IPS-NIHi7 (cell line): Measurements from ENCODE around the gene WNT8B.
A peak's percentile ranks its signal among the peaks of the same experiment; 100 is the strongest.

Source experiments
- DNase-seq: peaks from one replicate; pipeline ENCODE4 v3.0.0; 2012; ENCODE audit warnings: mixed read lengths; ENCODE audit errors: extremely low spot score

The WNT8B gene, protein sequence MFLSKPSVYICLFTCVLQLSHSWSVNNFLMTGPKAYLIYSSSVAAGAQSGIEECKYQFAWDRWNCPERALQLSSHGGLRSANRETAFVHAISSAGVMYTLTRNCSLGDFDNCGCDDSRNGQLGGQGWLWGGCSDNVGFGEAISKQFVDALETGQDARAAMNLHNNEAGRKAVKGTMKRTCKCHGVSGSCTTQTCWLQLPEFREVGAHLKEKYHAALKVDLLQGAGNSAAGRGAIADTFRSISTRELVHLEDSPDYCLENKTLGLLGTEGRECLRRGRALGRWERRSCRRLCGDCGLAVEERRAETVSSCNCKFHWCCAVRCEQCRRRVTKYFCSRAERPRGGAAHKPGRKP

DNA sequence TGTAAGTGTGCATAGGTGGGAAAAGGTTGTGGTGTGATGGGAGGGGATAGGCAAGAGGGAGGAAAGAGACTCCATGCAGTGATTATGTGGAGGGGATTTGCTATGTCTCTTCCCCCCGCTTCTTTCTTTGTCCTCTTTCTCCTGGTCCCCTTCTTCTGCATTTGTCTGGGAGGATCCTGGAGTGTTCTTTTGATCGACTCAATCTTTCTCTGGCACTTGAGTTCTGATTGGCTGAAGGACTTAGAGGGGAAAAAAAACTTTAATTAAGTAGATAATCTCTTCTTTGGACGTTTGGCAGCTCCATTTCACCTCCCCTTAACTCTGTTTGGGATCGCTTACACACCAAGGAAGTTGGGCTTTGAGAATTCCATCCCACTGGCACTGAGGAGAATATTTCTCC lies at the start of gene WNT8B:
WNT8B (plus strand) TSS at position 301 of the 400 bp plus-strand sequence. CDS start 160 bp downstream, outside the sequence.
- DNase-seq = no peak

DNA sequence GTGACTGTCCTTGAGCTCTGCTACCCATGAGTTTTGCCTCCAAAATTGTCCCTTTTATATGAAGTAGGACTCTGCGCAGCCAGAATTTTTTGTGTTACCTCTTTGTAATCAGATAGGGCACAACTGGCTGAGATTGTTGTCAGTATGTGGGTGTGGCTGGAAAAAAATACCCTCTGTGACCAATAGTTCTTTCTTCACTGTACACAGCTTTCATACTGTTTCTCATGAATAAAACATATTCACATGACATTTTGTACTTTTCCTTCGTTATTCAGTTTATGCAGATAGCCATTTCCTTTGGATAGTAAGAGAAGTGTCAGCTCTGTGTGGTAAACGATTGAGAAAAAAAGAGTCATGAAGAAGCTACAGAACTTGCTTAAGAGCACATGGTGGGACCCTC lies 49.6 kb upstream of the WNT8B start:
- no peak for DNase-seq

DNA sequence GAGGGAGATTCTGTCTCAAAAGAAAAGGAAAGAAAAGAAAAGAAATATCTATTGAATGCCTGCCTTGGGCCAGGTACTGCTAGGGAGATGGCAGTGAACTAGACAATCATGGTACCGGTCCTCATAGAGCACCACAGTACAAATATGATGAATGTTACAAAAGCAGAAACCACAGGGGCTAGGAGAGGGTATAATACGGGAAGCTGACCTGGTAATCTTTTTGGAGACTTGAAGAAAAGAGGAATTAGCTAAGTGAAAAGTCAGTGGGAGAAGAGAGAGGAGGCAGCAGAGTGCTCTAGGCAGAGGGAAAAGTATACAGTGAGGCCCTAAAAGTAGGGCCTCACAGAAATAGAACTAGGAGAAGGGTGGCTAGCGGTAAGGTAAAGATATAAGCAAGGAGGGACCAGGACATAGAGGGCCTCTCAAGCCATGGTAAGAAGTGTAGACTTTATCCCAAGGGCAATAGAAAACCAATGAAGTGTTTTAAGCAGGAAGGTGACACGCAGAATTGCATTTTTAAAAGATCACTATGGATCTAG lies 42.8 kb upstream of the WNT8B start:
- no peak for DNase-seq

DNA sequence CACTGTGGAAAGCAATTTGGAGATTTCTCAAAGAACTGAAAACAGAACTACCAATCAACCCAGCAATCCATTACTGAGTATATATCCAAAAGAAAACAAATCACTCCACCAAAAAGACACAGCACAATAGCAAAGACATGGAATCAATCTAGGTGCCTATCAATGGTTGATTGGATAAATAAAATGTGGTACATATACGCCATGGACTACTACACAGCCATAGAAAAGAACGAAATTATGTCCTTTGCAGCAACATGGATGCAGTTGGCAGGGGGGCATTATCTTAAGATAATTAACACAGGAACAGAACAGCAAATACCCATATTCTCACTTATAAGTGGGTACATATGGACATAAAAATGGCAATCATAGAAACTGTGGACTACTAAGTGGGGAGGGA lies 35.4 kb upstream of the WNT8B start:
- no peak for DNase-seq

DNA sequence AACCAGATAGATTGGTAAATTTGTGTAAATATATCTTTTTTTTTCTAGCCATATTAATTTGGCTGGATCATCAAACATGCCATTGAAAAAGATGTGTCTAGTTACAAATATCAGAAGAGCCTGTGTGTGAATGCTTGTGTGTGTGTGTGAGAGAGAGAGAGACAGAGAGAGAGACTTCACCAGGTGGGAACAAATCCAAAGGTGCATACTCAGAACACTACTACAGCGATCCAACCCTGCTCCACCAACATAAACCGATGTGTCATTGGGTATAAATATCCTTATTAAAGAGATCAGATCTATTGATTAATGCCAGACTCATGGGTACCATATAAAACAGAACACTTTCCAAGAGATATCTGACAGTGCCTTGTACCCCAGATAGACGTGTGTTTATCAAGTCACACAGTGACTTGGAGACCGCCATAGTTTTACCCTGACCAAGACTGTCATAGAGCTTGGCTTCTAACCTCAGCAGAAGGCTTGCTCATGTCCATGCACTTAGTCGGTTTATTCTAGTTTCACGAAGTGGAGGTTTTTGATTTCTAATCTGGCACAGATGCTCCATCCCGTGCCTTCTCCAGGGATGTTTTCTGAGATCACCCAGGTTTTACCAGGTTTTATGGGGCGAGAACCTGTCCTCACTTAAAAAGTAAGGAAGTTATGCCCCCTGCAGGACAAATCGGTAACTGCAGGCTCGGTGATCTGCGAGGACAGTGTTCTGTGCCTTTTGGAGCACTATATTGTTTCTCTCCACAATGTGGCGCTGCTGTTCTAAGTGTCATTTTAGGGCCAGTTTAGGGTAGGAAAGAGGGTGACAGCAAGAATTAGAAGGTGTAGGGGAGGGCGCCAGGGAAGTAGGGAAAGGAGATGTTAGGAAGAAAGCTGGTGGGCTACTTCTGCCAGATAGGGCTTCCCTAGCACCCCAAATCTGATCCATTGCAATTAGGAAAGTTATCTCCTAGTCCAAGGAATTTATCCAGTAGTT lies 29.3 kb upstream of the WNT8B start:
- peak; percentile 93 for DNase-seq

DNA sequence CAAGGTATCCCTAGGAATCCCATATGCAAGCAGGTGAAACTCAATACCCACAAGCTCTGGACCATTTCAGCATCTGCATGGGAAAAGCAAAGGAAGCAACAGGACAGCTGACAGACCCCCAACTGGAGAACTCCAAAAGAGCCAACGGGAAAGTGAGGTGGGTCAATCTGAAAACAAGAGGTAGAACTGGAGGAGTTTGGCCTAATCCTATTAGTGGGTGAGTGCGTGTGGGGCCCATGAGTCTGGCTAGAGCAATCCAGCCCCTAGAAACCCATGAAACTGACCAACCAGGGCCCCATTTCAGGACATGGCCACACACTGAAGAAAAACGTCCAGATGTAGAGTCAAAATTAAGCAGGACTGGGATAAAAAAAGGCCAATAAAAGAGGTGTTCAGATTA lies 26.6 kb upstream of the WNT8B start:
- peak; percentile 8 for DNase-seq

DNA sequence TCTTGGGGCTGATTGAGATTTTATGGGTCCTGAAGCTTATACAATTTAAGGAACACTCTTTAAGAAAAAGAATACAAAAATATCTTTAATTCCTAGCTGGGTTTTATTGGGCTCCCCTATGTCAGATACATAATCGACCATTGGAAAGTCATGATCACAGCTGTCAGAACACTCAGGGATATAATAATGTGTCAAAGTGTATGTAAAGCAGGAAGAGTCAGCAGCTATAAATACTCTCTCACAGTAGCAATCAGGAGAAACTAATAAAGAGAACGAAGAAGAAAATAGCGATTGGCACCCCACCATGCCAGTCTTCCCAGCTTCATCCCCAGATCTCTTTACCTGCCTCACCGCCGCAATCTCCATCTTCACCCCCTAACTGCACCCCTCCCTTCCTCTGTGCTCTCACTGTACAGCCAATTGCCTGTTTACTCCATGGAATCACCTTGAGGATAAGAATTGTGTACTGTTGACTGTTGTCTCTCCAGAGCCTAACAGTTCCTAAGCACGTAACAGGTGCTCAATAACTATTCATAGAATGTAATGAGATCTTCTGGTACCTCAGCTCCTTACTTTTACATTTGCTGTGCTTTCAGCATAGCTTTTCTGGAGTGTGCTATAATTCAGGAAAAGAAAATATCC lies 24.0 kb upstream of the WNT8B start:
- DNase-seq = no peak

DNA sequence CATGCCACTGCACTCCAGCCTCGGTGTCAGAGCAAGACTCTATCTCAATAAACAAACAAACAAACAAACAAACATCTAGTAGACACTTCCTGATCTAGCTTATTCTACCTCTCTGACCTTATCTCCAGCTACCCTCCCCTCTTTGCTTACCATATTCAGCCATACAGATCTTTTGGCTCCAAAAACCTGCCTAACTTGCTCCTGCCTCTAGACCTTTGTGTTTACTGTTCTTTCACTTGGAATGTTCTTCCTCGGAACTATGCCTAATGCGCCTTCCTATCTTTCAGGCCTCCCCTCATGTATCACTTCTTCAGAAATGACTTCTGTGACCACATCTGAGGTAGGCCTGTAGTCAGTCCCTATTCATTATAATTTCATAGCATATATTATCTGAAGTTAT lies 20.3 kb upstream of the WNT8B start:
- no peak for DNase-seq

DNA sequence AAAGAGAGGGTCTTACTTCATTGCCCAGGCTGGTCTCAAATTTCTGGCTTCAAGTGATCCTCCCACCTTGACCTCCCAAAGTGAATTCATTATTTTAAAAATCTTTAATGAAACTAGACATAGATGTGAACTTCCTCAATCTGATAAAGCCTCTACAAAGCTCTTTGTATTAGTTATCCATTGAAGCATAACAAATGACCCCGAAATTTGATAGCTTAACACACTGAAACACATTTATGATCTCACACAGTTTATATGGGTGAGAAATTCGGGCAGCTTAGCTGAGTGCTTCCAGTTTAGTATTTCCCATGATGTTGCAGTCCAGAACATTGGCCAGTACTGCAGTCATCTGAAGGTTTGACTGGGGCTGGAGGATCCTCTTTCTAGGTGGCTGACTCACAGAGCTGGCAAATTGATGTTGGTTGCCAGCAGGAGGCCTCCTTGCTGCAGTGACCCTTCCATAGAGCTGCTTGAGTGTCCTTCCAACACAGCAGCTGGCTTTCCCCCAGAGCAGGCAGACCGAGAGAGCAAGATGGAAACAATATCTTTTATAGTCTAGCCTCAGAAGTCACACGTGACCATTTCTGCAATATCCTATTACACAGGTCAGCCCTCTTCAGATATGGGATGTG lies 16.6 kb upstream of the WNT8B start:
- no peak for DNase-seq

DNA sequence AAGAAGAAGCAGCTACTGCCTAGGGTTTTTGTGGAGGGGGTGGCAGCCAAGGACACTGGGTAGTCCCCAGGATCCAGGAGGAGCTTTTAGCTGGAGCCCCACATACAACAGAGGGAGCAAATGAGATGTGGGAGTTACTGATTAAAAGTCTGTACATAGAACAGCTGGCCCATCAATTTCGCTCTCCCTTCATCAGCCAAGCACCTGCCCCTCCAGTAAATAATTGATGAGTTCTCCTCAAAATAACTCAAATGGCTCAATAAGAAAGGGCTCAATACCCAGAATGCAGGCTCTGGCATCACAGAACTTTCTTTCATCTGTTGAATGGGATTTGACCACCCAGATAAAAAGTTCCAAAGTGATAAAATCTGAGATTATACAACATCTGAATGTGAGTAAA lies 15.1 kb upstream of the WNT8B start:
- no peak for DNase-seq

DNA sequence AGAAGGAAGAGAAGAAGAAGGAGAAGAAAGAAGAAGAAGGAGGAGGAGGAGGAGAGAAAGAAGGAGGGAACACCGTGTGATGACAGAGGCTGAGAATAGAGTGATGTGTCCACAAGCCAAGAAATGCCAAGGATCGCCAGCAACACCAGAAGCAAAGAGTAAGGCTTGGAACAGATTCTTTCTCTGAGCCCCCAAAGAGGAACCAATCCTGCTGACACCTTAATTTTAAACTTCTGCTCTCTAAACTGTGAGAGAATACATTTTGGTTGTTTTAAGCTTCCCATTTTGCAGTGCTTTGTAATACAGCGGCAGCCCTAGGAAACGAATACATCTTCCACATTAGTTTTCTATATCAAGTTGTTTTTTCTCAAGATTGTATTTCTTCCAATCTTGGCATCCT lies 13.9 kb upstream of the WNT8B start:
- DNase-seq = no peak

DNA sequence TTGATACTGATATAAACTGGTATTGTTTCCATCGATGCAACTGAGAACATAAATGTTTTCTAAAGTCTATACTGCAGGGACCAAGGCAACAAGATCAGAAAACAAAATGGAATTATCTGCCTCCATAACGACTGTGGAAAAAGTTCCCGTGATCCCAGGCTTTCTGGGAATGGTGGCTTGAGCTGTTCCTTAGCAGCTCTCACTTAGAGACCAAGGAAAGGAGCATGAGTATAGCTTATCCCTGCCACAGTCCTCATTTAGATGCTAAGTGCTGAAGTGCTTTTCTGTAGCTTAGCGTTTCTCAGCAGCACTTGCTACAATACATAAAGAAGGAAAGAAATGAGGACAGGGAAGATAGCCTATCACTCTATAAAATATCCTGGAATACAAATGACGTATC lies 5.5 kb downstream of the WNT8B start:
- no peak for DNase-seq

DNA sequence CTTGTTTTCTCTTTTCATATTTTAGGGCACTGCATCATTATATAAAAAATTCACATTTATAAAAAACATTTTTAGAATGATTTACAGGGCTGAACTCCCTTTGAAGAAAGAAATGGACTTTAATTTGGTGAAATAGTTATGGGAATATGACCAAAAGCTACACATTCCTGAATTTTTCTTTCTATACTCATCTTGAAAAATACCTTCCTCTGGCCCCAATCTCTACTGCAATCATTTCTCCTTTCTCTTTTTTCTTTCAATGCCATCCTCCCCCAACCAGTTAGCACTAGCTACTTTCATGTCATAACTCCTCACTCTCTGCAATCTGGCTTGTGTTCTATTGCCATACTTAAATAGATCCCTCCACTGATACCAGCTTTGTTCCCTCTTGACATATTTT lies 6.2 kb downstream of the WNT8B start:
- DNase-seq = no peak

DNA sequence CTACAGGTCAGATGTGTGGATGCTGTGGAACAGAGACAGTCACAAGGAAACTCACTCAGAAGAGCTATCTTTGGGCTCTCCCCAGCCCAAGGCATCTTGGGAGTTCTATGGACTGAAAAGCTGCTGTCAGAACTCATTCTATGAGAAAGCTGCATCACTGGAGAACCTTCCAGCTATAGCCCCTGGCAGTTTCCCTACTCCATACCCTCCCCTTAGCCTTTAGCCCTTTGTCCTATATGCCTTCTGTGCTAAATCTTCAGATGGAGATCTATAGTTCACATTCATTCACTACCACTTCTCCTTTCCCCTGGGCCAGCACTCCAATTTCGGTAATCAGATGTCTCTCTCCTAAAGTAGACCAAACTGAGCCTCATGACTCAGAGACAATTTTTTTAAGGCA lies 6.9 kb downstream of the WNT8B start:
- no peak for DNase-seq

DNA sequence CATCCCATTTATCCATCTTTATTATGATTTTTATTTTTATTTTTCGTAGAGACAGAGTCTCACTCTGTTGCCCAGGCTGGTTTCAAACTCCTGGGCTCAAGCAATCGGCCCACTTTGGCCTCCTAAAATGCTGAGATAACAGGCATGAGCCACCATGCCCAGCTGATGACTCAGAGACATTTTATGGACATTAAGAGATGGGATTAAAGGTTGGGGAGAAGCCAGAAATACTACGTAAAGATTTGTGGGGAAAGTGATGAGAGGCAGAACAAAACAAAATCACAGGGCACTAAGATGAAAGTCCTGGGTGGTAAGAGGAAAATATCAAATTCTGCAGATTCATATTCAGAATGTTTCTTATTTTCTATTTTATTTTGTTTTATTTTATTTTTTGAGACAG lies 7.6 kb downstream of the WNT8B start:
- no peak for DNase-seq

DNA sequence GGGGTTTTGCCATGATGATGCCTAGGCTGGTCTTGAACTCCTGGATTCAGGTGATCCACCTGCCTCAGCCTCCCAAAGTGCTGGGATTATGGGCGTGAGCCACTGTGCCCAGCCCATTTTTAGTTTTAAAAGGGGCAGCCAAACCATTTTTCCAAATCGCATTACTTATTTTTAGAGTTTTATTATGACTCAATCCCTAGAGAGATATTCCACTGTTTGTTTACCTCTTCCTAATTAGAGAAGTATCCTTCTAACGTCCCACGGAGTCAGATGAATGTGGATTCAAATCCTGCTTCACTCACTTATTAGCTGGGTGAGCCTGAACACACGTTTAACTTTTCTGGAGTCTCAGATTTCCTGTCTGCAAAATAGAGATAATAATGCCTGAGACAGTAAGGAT lies 15.2 kb downstream of the WNT8B start:
- no peak for DNase-seq

DNA sequence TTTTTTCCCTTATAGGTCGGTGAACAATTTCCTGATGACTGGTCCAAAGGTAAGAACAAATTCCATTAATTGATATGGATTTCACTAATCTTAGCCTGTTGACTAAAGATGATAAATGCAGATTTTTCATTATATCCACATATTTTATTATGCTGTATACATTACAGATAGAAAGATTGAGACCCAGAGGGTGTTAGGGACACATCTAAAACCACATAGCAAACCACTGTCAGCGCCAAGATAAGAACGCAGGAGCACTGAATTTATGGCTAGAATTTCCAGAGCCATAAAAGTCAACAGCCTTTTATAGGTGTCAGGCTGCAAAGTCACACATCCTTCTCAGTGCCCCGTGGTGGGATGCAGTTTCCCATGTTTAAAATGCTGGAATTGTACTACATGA lies 16.2 kb downstream of the WNT8B start:
- no peak for DNase-seq

DNA sequence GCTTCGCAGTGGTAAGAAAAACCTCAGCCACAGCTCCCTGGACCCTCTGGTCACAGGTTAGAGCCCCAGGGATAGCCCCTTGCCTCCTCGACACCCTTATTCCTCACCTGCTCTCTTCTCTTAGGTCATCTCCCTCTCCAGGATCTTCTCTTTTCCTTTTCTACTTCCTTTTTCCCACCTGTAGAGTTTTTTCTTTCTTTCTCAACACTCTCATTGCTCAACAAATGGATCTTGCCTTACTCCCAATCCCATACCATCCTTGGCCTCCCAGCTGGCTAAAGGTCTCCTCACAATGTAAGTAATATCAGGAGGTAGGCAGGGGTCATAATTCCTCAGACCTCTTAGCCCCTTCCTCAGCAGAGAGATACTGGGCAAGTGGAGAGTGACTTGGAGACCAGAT lies 17.2 kb downstream of the WNT8B start:
- DNase-seq = no peak

DNA sequence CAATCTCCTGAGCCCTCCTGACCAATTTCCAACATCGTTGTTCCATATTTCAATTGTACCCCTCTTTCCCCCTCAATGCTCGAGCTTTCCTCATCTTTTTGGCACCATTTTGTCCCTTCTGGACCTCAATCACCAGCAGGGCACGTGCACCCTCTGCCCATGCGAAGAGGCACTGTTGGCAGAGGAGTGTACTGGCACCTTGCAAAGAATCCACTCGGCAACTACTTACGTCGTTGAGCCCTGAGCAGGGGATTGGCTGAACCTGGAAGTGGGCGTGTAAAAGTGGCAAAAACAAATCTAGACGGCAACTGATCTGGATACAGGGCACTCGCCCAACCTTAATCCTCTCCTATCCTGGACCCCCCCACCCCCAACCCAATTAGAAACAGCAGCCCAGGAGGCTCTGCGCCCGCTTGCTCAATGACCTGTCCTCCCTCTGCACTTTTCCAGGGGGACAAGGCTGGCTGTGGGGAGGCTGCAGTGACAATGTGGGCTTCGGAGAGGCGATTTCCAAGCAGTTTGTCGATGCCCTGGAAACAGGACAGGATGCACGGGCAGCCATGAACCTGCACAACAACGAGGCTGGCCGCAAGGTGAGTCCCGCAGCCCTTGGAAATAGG lies 18.8 kb downstream of the WNT8B start:
- DNase-seq = peak; percentile 90

DNA sequence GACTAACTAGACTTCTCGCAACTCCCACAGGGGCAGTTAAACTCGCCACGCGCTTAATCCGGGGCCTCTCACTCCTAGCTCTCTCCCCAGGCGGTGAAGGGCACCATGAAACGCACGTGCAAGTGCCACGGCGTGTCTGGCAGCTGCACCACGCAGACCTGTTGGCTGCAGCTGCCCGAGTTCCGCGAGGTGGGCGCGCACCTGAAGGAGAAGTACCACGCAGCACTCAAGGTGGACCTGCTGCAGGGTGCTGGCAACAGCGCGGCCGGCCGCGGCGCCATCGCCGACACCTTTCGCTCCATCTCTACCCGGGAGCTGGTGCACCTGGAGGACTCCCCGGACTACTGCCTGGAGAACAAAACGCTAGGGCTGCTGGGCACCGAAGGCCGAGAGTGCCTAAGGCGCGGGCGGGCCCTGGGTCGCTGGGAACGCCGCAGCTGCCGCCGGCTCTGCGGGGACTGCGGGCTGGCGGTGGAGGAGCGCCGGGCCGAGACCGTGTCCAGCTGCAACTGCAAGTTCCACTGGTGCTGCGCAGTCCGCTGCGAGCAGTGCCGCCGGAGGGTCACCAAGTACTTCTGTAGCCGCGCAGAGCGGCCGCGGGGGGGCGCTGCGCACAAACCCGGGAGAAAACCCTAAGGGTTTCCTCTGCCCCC lies 19.5 kb downstream of the WNT8B start:
- DNase-seq = peak; percentile 77

DNA sequence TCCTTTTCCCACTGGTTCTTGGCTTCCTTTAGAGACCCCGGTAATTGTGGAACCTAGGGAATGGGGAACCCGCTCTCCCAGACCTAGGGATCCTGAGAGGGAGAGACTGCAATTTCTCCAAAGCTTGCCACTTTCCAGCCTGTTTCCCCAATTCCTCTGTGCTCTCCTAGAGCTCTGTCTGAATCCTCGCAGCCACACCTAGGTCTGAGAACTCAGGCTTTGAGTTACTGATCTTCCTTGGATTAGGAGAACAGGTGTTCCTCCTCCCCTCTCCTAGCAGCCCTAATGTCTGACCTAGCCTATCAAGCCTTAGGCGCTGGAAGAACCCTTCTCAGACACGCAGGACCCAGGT lies 20.0 kb downstream of the WNT8B start:
- DNase-seq = no peak
